GM12878 (cell line): Measurements from ENCODE around the gene MYRF. TPM values are rescaled to one million over a fixed set of nuclear protein-coding genes. Genes with fewer than 3 reads are reported as not detected.

ENCODE experiments used
- ATAC-seq: fragments of 200-7000 bp; cut with Tn5 transposase; 3 replicates; pipeline ENCODE4 v1.9.1; 2020; ENCODE audit warnings: mild to moderate bottlenecking, moderate library complexity
- BruUV-seq: library from RNA; stranded (reverse); fragments of 400-500 nt; replicated peaks from 2 replicates; lab custom pipeline; 2021; lab: Mats Ljungman, UMichigan
- CTCF ChIA-PET: fragments of 300-600 bp; sonication (Branson Sonifier 250); formaldehyde crosslinking; extraction: SDS; loops from one replicate; lab custom pipeline; 2021; ENCODE audit warnings: inconsistent platforms; lab: Yijun Ruan, JAX
- POLR2A ChIA-PET: fragments of 350-600 bp; formaldehyde crosslinking; extraction: SDS; loops from one replicate; lab custom pipeline; 2021; ENCODE audit warnings: inconsistent platforms; lab: Charles Lee
- RAD21 ChIA-PET: fragments of 300-600 bp; sonication (Branson Sonifier 250); formaldehyde crosslinking; loops from one replicate; lab custom pipeline; 2023; ENCODE audit warnings: antibody characterized with exemption; ENCODE audit not compliant: unreplicated experiment; lab: Charles Lee
- SMC1A ChIA-PET: fragments of 300-600 bp; sonication (Branson Sonifier 250); formaldehyde crosslinking; loops from one replicate; lab custom pipeline; 2023; ENCODE audit not compliant: unreplicated experiment, uncharacterized antibody; lab: Charles Lee
- DNase-seq: peaks from one replicate; pipeline ENCODE4 v3.0.0-alpha.2; 2011; ENCODE audit warnings: low read depth, low spot score
- FAIRE-seq: peaks from 3 replicates; lab custom pipeline; 2011; peaks lifted over from hg19 to GRCh38; lab: Jason Lieb, UNC
- H2AFZ ChIP-seq: 2 replicates; pipeline ENCODE4 v1.6.0; 2011; ENCODE audit warnings: low read depth, low read length, control low read depth; ENCODE audit not compliant: control insufficient read depth
- H3K27ac ChIP-seq: 2 replicates; pipeline ENCODE4 v1.5.1; 2011; ENCODE audit warnings: control low read depth; ENCODE audit not compliant: control insufficient read depth, insufficient read depth
- H3K27me3 ChIP-seq, 2 experiments: replicated peaks in 1 of 2; 2 replicates each; pipeline versions ENCODE4 v1.6.0 to v1.6.1; 2011; ENCODE audit warnings: low read length in 1 of 2; ENCODE audit not compliant: control insufficient read depth in 2 of 2, insufficient read depth in 2 of 2
- H3K36me3 ChIP-seq, 2 experiments: 2 replicates each; pipeline ENCODE4 v1.5.1; 2011; ENCODE audit warnings: low read length in 1 of 2; ENCODE audit not compliant: control insufficient read depth in 2 of 2, insufficient read depth in 2 of 2
- H3K4me1 ChIP-seq: 2 replicates; pipeline ENCODE4 v1.6.1; 2011; ENCODE audit warnings: mild to moderate bottlenecking, low read length, moderate library complexity, mixed read lengths; ENCODE audit not compliant: control insufficient read depth, insufficient read depth
- H3K4me2 ChIP-seq: 2 replicates; pipeline ENCODE4 v1.6.0; 2011; ENCODE audit warnings: control low read depth; ENCODE audit not compliant: control insufficient read depth, insufficient read depth
- H3K4me3 ChIP-seq: fragments of 200-600 bp; sonication (generic); 2 replicates; pipeline ENCODE4 v1.5.1; 2016
- H3K79me2 ChIP-seq: 2 replicates; pipeline ENCODE4 v1.6.0; 2011; ENCODE audit warnings: low read length; ENCODE audit not compliant: control insufficient read depth, insufficient read depth
- H3K9ac ChIP-seq: 2 replicates; pipeline ENCODE4 v1.8.0; 2011; ENCODE audit warnings: low read length, control low read depth, mixed read lengths; ENCODE audit not compliant: control insufficient read depth, insufficient read depth
- H3K9me3 ChIP-seq: replicated peaks from 3 replicates; pipeline ENCODE4 v1.5.1; 2011; ENCODE audit warnings: mild to moderate bottlenecking, low read length; ENCODE audit not compliant: control insufficient read depth, insufficient read depth
- H4K20me1 ChIP-seq: 2 replicates; pipeline ENCODE4 v1.6.0; 2011; ENCODE audit not compliant: control insufficient read depth, insufficient read depth
- ATF2 ChIP-seq: IDR thresholded peaks from 2 replicates; pipeline ENCODE4 v1.6.1; 2012; ENCODE audit warnings: low read length, inconsistent platforms
- BHLHE40 ChIP-seq, 2 experiments: fragments of 450-650 bp in 1 of 2; IDR thresholded peaks; 2 replicates each; pipeline ENCODE4 v1.6.1; 2011 to 2017; ENCODE audit warnings: low read depth in 2 of 2, borderline replicate concordance in 1 of 2, improper control_type of control experiment in 1 of 2, low read length in 1 of 2, mild to moderate bottlenecking in 1 of 2
- CBX5 ChIP-seq: sonication (generic); IDR thresholded peaks from 2 replicates; pipeline ENCODE4 v1.6.1; 2016; ENCODE audit warnings: low read depth, moderate library complexity, mild to moderate bottlenecking, inconsistent platforms
- CTCF ChIP-seq, 3 experiments: IDR thresholded peaks in 2 of 3; conservative IDR thresholded peaks in 1 of 3; 2 replicates each; pipeline ENCODE4 v1.5.1; 2011; ENCODE audit warnings: low read depth in 3 of 3, low read length in 3 of 3, mild to moderate bottlenecking in 3 of 3, control low read depth in 2 of 3, moderate library complexity in 2 of 3, inconsistent platforms in 1 of 3, mixed read lengths in 1 of 3; ENCODE audit not compliant: control insufficient read depth in 2 of 3, insufficient read depth in 1 of 3; ENCODE audit errors: extremely low read depth in 1 of 3
- DPF2 ChIP-seq: fragments of 450-650 bp; IDR thresholded peaks from 2 replicates; pipeline ENCODE4 v1.6.1; 2017; ENCODE audit warnings: mild to moderate bottlenecking
- ESRRA ChIP-seq: IDR thresholded peaks from 2 replicates; pipeline ENCODE4 v1.6.1; 2012; ENCODE audit warnings: mild to moderate bottlenecking, low read length, improper control_type of control experiment
- HCFC1 ChIP-seq: fragments of 150-350 bp; IDR thresholded peaks from 2 replicates; pipeline ENCODE4 v1.6.1; 2014; ENCODE audit warnings: low read length
- IKZF2 ChIP-seq, 2 experiments: fragments of 450-650 bp; IDR thresholded peaks; 2 replicates each; pipeline ENCODE4 v1.6.1; 2017; ENCODE audit warnings: mild to moderate bottlenecking in 2 of 2, moderate library complexity in 2 of 2
- MEF2B ChIP-seq: fragments of 450-650 bp; IDR thresholded peaks from 2 replicates; pipeline ENCODE4 v1.6.1; 2018; ENCODE audit warnings: mild to moderate bottlenecking, moderate library complexity; ENCODE audit not compliant: partially characterized antibody, poor library complexity, severe bottlenecking
- MTA2 ChIP-seq: fragments of 450-650 bp; IDR thresholded peaks from 2 replicates; pipeline ENCODE4 v1.6.1; 2016; ENCODE audit warnings: low read depth, mild to moderate bottlenecking, moderate library complexity
- MTA3 ChIP-seq: IDR thresholded peaks from 2 replicates; pipeline ENCODE4 v1.6.1; 2012; ENCODE audit warnings: low read length, inconsistent platforms, borderline replicate concordance
- NBN ChIP-seq: fragments of 450-650 bp; IDR thresholded peaks from 2 replicates; pipeline ENCODE4 v1.6.1; 2016
- NR2C1 ChIP-seq: fragments of 450-650 bp; IDR thresholded peaks from 2 replicates; pipeline ENCODE4 v1.6.1; 2017; ENCODE audit warnings: antibody characterized with exemption, mild to moderate bottlenecking, moderate library complexity
- POLR2AphosphoS2 ChIP-seq: IDR thresholded peaks from 2 replicates; pipeline ENCODE4 v1.6.1; 2011; ENCODE audit warnings: low read depth, mild to moderate bottlenecking, low read length, improper control_type of control experiment, moderate library complexity
- RELA ChIP-seq: fragments of 450-650 bp; IDR thresholded peaks from 2 replicates; pipeline ENCODE4 v1.8.0; 2014; ENCODE audit warnings: borderline replicate concordance; ENCODE audit not compliant: partially characterized antibody
- RFX5 ChIP-seq: IDR thresholded peaks from 2 replicates; pipeline ENCODE4 v1.6.1; 2011; ENCODE audit warnings: low read depth, low read length, improper control_type of control experiment
- SP1 ChIP-seq: IDR thresholded peaks from one replicate; pipeline ENCODE4 v1.6.1; 2011; ENCODE audit warnings: low read depth, low read length
- TARDBP ChIP-seq: IDR thresholded peaks from 2 replicates; pipeline ENCODE4 v1.6.1; 2016; ENCODE audit warnings: borderline replicate concordance
- YBX1 ChIP-seq: fragments of 450-650 bp; IDR thresholded peaks from 2 replicates; pipeline ENCODE4 v1.6.1; 2016; ENCODE audit warnings: antibody characterized with exemption
- WGBS: methylation state at CpG from one replicate; pipeline ENCODE4 v1.1.6; 2016; ENCODE audit warnings: low lambda C conversion rate; ENCODE audit not compliant: insufficient replicate concordance, insufficient coverage; ENCODE audit errors: missing lambda C conversion rate; 5-methylcytosine and 5-hydroxymethylcytosine counted together
- in situ Hi-C: fragments of 300-500 bp; cut with MboI; formaldehyde crosslinking; loops from 9 replicates; pipeline ENCODE4 v1.14.3; 2018; ENCODE audit warnings: mixed read lengths
- intact Hi-C: fragments of 100-400 bp; cut with micrococcal nuclease; formaldehyde crosslinking; loops from one replicate; pipeline ENCODE4 v1.14.2; 2022; ENCODE audit not compliant: unreplicated experiment
- polyA plus RNA-seq, 11 experiments: library from polyadenylated mRNA; depleted of rRNA in 4 of 11; unstranded in 6 of 11; stranded (reverse) in 5 of 11; fragments of >200 nt; fragmentation: Nextera tagmentation in 4 of 11; fragmentation: Illumina TruSeq in 1 of 11; extraction: Ambion mirVana in 4 of 11; extraction: Trizol in 1 of 11; gene quantifications; 1 replicate in 1 of 11; 2 replicates in 10 of 11; pipeline versions ENCODE4 v1.2.1 to v1.2.3, GENCODE V29; 2011 to 2016; ENCODE audit warnings: inconsistent platforms in 2 of 11, missing spikeins in 2 of 11, low read depth in 1 of 11
- total RNA-seq, 4 experiments: library from RNA; depleted of rRNA in 3 of 4; stranded (reverse); fragments of >200 nt in 3 of 4; fragmentation: Illumina TruSeq in 1 of 4; extraction: Trizol in 1 of 4; gene quantifications; 2 replicates each; pipeline versions ENCODE4 v1.2.1 to v1.2.3, GENCODE V29; 2013 to 2021
- TF ChIP-seq, protein P1 (sequence below): fragments of 450-650 bp; IDR thresholded peaks from 2 replicates; pipeline ENCODE4 v1.6.1; 2017; ENCODE audit warnings: borderline replicate concordance

MYRF gene
- total and polyA plus RNA-seq, 10 of the 15 experiments (the other 5 are each of a cell fraction or from before 2014, with no cell fraction given) = 0.27 to 15.6 (median 0.89) TPM

- Histone ChIP-seq H3K9ac (no peak overlapping the region), H2AFZ (peak overlapping the region; percentile 54), H3K4me2 (peak overlapping the region; percentile 25; the same call in 1 of the 2 replicates), H3K36me3 (no peaks in the 10 kb centered on the region), H3K4me3 (no peak overlapping the region), H3K27me3 (no peaks in the 10 kb centered on the region; a peak in 1 of 4 replicates), H3K27ac (no peak overlapping the region), H3K79me2 (no peaks in the 10 kb centered on the region), H3K9me3 (no peaks in the 10 kb centered on the region), H3K4me1 (peaks cover 8% of the 10 kb centered on the region), H4K20me1 (no peaks in the 10 kb centered on the region)
- BruUV-seq = no TSS peak
- FAIRE-seq (no peak), ATAC-seq (peak; percentile 85), DNase-seq (peak; percentile 73)
- intact Hi-C loops = no loop called here
- ChIA-PET CTCF (interaction anchor here (0.5 to 4.8 kb wide), 8 partner anchors 9 to 457 kb away, joined by 3 to 35 read pairs (median 4); no protein-coding TSS in a partner anchor), SMC1A (interaction anchor here (0.7 to 1.5 kb wide), 5 partner anchors 37 to 78 kb away, joined by 3 to 4 read pairs (median 3); partner anchors contain the start of gene FEN1), POLR2A (interaction anchor here (0.5 to 8.0 kb wide), 9 partner anchors 28 to 788 kb away, joined by 3 to 60 read pairs (median 4); partner anchors contain the start of genes FADS2, FEN1, FTH1 and TMEM258), RAD21 (interaction anchor here (0.9 to 2.0 kb wide), 6 partner anchors 23 to 141 kb away, joined by 3 to 7 read pairs (median 4); partner anchors contain the start of genes FADS2 and FEN1)
- 22% methylated on average over 9 of the region's 9 CpGs for WGBS
- in situ Hi-C loops = no loop called here
- TF ChIP-seq CBX5 (no peak), MTA3 (no peak), ESRRA (peak; percentile 20; the same call in 1 of the 2 replicates), IKZF2 (IDR thresholded peaks at IDR 0.05) (peak; percentile 63 to 86; a peak in 3 of 4 replicates), NBN (peak; percentile 96), ATF2 (no peak), RFX5 (peak; percentile 73), YBX1 (peak; percentile 98), DPF2 (peak; percentile 97), RELA (peak; percentile 95), POLR2AphosphoS2 (no peak), MTA2 (peak; percentile 99), NR2C1 (peak; percentile 85), CTCF (IDR thresholded peaks at IDR 0.05 in 2 of 3, conservative IDR thresholded peaks at IDR 0.05 in 1 of 3; ENCODE audit: control insufficient read depth in 2 of 3, extremely low read depth in 1 of 3, insufficient read depth in 1 of 3, low read depth in 3 of 3, low read length in 3 of 3) (no peak), MEF2B (peak; percentile 100), SP1 (peak; percentile 28), BHLHE40 (IDR thresholded peaks at IDR 0.05; ENCODE audit: borderline replicate concordance in 1 of 2, low read depth in 2 of 2, low read length in 1 of 2) (peak; percentile 35 to 42; a peak in 3 of 4 replicates), HCFC1 (peak; percentile 14; the same call in 1 of the 2 replicates), TARDBP (no peak)
- TF ChIP-seq, protein P1, sequence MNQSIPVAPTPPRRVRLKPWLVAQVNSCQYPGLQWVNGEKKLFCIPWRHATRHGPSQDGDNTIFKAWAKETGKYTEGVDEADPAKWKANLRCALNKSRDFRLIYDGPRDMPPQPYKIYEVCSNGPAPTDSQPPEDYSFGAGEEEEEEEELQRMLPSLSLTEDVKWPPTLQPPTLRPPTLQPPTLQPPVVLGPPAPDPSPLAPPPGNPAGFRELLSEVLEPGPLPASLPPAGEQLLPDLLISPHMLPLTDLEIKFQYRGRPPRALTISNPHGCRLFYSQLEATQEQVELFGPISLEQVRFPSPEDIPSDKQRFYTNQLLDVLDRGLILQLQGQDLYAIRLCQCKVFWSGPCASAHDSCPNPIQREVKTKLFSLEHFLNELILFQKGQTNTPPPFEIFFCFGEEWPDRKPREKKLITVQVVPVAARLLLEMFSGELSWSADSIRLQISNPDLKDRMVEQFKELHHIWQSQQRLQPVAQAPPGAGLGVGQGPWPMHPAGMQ = no peak
Observed at GRCh38 chr11:61756452-61757212, 4.2 kb downstream of the MYRF start.
